ENCODE data around the gene ADAMTS9.
A peak's percentile ranks its signal among the peaks of the same experiment; 100 is the strongest.
"Not testable (repeated sequence)": the region's sequence is repeated elsewhere in the genome, so short reads cannot be mapped to it uniquely, and the experiment has no call there.

ADAMTS9 gene

DNA sequence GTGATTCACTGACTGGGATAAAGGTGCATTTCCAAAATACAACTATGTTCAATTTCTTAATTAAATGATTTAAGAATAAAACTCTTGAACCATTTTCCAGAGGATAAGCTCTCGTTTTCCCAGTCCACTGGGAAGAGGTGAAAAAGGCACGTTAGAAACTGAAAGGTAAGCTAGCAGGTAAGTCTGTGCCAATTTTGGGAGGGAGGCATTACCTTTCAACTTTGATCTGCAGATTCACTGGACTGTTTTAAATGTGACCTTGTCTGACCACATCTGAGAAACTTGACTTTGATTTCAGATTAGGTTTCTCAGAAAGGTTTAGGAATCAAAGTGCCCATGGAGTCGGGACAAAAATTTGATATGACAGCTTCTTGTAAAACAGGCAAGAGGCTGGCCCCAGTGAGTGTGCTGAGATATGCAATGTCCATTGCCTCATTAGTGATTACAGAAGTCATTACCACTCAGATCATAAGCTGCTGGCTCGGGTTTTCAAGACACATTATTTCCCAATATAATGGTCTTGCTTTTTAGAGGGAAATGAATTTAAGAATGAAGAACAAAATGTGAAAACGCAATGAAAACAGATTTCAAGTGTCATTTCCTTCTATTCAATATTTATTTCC lies 118.8 kb downstream of the ADAMTS9 start:
- no peak for DNase-seq

DNA sequence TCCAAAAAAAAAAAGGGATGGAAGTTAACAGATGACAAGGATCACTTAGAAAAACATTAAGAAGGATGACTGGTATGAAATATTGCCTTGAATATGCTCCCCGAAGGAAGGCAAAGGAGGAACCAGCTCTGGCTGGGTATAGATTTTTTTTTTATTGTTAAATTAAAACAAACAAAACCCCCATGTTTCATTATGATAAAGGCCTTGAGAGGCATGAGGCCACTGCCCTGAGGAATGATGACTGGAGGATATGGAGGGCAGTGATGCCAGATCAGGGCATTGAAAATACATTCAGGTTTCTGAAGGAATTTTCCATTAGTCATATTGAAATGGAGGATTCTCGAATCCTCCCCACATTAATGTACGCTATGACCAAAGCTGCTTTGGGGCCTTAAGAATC lies 120.9 kb downstream of the ADAMTS9 start:
- no peak for DNase-seq

DNA sequence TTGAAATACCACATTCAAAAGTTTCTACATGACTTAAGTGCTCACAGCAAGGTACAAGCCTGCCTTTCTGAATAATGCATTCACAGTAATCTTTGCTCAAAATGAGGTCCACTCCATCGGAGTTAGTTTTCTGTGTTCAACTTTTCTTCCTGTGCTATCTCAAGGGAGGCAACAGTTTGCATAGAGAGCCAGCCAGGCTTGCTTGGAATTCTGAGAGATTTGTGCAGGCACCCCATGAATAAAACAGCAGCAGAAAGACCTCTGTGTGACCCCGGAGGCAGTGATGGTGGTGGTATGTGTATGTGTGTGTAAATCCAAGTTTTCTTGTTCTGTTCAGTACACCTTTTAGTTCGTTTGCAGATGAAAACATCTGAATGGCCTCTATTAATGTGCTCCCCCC lies 124.0 kb downstream of the ADAMTS9 start:
- no peak for DNase-seq

DNA sequence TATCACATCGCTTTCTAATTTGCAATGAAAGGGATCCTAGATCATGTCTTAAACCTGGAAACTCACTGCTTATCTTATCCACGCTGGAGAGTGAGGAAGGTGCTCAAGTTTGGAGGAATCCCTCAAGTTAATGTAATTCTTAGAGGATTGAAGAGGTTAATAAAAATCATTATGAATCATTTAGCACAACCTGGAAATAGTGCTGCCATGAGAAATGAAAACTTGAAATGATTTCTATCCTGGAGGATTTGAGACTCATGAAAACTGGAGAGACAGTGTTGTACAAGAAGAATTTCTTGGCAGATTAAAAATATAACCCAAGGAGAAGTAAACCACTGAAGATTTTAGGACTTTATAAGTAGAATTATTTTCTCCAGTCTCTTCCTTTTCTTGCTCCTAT lies 125.9 kb downstream of the ADAMTS9 start:
- no peak for DNase-seq

DNA sequence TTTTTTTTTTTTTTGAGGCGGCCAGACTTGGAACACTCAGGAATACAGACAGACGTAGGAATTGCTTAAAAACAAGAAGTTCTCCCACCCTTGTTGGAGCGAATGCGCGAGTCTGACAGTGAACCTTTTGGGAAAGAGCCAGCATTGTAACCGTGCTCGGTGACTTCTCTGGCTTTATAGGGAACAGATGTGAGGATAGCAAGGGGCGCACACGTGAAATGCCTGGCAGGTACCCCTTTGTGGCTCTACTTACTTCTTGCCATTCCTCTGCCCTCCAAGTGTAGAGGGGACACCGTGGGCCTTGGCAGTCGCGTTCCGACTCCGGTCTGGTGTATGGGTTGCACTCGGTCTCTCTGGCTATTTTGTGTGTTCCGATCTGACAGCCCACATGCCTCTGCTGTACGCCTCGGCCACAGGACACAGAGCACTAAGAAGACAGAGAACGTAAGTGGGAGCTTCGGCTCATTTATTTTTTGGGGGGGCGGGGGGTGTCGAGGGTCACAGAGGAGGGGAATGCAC lies 126.4 kb downstream of the ADAMTS9 start:
- DNase-seq = no peak

DNA sequence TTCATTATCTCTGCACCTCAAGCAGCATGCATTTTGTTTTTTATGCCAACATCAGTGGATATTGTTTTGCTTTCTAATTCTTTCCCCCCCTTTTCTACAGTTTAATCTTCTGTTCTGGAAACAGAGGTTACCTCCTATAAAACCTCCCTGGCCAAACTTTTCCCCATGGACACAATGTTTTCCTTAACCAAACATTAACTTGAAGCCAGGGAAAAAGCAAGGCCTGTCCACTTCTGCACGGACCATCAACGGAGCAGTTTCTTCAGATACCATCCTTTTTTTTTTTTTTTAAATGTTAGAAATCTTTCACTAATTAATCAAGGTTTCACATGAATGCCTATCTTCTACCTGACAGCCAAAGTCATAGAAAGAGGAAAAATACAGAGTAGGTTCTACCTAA lies 127.0 kb downstream of the ADAMTS9 start:
- DNase-seq = no peak

DNA sequence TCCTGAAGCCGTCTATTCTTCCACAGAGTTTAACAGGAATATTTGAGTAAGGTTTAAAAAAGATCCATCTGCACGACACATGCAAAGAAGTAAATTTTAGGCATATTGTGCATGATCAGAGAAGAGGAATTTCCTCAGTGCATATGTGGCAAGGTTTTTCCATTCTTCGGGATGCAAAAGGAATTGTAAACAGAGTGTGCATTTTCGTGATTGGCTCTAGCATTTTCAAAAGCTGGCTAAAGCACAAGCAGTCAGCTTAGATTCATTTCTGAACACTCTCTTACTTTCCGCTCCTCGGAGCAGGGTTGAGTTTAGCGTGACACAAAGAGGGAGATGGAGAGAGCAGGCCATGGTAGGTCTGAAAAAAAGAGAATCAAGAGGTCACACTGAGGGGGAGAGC lies 128.2 kb downstream of the ADAMTS9 start:
- DNase-seq = no peak

DNA sequence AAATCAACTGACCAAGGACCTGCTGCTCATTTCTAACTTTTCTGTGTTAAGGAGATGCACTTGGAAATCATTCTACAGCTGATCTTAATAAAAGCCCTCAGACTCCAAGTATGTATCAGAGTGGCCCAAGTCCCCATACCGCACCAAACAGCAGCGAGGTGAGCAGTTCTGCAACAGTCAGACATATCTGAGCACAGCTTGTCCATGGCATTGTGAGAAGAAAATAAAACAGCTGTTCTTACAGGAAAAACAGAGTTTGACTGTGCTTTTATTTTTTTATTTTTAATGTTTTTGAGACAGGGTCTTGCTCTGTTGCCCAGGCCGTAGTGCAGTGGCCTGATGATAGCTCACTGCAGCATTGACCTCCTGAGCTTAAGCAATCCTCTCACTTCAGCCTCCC lies 131.8 kb downstream of the ADAMTS9 start:
- no peak for DNase-seq

DNA sequence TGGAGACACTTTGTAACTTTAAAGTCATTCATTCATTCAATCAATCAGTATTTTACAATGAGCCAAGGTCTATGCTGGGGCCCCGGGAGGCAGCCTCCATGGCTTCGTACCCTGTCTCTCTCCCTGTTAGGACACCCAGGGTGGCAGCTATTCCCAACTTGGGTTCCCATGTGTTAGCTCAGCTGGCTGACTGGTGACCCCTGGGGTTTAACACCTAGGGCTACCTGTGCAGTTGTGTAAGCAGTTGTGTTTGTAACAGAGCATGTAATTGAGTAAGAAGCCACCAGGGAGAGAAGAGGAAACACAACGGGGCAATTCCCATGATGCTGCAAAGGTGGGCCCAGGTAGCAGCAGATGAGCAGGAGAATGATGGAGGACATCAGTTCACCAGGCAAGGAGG lies 132.4 kb downstream of the ADAMTS9 start:
- no peak for DNase-seq

DNA sequence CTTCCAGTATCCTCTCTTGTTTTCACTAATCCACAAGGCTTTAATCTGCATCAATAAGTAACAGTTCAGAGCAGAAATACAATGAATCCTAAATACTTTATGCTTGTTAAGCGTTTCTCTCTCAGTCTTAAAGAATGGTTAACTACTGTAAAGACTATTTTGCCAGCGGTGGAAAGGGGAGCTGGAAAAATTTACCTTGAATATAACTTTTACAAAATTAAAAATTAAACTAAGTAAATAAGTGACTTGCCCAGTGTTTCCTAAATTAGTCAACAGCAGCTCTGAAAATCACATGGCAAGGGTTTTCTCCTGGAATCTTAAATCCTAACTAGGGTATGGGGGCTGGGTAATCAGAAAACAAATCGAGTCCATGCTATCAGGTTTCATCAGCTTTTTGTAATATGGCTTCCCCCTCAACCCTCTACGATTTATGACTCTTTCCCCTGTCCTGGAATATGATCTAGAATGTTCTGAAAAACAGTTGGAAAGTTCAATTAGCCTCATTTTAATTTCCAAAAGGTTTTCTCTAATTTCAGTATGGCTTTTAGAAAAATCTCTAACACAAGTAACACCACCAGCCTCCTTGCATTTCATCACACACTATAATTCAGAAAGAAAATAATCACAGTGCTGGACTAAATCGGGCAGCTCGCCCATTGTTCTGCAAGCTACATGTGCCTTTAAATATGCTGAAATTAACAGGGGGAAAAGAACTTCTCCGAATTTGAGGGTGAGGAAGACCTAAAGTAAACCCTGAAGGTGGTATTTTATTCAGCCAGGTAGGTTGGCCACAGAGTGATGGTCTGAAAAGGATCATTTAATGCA lies 133.5 kb downstream of the ADAMTS9 start:
- no peak for DNase-seq

DNA sequence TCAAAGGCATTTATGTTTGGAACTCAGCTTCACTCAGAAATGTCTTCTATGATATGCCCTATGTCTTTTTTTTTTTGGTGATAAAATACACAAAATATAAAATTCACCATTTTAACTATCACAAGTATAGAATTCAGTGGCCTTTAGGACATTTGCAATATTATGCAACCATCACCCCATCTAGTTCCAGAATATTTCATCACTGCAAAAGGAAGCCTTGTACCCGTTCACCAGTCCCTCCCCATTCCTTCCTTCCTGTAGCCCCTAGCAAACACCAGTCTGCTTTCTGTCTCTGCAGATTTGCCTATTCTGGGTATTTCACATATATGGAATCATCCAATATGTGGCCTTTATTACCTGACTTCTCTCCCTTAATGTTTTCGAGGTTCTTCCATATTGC lies 134.8 kb downstream of the ADAMTS9 start:
- no peak for DNase-seq

DNA sequence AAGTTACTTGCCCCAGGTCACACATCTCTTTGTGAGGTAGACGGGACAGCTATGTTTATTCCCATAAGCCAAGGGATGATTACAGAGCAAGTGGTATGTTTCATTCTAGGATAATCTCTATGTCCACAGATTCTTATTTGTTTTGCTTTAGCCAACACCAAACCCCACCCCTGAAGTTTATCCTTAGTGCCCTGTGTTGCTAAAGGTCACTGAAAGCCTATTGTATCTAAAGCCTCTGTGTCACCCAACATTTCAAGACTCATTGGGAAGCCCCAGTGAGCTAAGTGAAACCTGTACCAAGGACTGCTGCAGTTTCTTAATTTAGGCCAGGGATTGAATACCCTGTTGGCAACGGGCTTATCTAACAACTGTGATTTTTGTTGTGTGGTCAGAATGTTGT lies 135.6 kb downstream of the ADAMTS9 start:
- no peak for DNase-seq

DNA sequence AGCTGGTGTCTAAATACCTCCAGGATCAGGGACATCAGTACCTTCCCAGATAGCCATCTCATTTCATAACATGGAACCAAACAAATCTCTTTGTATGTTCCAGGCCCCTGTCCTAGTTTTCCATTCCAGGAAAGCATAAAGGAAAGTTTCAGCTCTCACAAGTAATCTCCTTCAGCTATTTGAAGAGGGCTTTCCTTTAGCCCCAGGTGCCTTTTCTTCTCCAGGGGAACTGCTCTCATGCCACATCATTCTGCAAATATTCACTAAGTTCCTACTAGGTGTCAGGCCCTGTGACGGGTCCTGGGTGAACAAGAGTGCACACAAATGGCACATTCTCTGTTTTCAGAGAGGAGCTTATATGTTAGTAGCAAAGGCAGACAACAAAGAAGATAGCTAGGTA lies 136.1 kb downstream of the ADAMTS9 start:
- no peak for DNase-seq

DNA sequence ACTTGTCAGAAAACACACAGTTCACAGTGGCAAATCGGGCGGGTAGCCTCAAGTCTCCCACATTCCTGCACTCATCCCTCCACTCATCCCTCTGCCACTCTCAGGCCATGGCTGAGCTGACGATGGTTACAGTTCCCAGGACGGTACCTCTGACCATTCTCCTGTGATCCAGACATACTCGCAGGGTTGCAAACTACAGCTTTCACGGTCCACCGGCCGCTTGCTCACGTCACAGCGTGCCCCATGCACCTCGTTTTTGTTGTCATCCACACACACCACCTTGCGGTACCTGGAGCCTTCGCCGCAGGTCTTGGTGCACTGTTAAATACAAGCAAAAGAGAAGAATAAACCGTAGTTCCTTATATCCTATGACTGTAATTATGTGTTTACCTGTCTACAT lies 137.1 kb downstream of the ADAMTS9 start:
- DNase-seq = no peak

DNA sequence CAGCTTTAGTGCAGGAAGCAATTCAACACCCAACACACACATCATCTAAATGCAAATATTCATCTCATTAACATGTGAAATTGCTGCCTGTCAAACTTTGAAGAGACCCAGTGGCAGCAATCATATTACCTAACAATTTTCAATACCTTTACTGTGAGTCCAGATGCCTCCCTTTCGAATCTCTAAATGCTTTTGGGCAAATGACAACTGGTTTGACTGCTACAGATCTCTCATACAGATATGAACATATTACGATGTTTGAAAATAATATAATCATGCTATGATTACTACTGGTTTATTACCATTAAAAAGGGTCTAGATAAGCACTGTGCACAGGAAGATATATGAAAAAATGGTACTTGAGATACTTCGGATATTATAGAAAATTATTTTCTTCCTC lies 137.9 kb downstream of the ADAMTS9 start:
- no peak for DNase-seq

DNA sequence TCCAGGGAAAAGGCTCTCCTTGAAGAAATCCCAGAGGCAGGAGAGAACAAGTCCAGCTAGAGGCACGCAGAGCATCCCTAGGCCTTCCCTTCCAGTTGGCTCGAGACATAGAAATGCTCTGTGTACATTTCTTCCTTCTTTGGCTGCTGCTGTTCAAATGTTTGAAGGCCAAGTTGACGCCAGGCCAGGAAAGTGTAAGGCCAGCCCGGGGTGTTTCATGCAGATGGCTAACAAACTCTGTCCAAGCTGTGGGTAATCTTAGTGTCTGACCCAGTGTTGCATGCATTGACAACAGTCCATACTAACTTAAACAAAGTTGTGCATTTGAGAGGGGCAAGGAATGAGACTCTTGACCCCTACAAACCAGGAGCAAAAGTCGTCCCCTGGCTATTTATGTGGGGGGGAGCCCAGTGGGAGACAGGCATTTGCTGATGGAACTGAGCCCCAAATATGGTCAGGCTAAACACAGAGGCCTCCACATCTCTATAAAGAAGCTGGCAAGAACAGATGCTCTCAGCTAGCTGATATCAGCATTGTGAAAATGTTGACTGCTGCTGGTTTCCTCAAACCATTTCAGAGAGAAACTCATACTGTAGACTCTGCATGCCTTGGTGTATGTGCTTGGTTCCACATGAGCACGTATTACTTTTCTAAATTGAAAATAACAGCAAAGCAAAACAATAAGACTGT lies 139.5 kb downstream of the ADAMTS9 start:
- no peak for DNase-seq

DNA sequence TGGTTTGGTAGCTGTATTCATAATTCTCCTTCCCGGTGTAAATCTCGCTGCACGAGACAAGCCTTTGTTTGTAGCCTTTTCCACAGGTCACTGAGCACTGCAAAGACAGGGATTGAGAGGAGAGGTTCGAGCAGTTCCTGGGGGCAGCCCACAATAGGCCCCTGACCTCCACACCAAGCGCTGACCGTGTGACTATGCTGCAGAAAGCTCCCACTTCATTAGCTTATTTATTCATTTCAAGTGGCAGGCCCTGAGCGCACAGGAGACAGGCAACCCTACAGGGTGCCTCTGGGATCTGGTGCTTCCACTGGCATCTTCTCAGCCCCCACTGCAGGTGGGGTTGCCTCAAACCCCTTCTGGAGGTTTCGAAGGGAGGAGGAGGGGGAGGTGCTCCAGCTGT lies 140.9 kb downstream of the ADAMTS9 start:
- no peak for DNase-seq

DNA sequence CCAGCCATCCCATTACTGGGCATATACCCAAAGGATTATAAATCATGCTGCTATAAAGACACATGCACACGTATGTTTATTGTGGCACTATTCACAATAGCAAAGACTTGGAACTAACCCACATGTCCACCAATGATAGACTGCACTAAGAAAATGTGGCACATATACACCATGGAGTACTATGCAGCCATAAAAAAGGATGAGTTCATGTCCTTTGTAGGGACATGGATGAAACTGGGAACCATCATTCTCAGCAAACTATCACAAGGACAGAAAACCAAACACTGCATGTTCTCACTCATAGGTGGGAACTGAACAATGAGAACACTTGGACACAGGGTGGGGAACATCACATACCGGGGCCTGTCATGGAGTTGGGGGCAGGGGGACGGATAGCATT lies 142.6 kb downstream of the ADAMTS9 start:
- DNase-seq = not testable (repeated sequence)

DNA sequence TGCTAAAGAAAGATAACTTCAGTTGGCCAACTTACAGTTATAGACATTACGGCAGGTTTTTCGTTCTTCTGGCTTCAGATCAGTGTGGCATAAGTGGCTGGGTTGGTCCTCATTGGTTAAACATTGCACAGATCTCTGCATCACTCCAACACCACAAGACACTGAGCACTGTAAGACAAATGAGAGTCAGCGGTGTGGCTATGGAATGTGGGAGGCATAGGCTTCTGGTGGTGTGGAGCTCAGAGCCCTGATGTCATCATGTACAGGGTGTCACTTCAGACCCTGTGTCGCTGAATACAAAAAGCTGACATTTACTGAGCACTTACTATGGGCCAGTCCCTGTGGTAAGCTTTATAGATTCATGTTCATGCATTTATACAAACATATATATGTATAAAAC lies 146.0 kb downstream of the ADAMTS9 start:
- no peak for DNase-seq

DNA sequence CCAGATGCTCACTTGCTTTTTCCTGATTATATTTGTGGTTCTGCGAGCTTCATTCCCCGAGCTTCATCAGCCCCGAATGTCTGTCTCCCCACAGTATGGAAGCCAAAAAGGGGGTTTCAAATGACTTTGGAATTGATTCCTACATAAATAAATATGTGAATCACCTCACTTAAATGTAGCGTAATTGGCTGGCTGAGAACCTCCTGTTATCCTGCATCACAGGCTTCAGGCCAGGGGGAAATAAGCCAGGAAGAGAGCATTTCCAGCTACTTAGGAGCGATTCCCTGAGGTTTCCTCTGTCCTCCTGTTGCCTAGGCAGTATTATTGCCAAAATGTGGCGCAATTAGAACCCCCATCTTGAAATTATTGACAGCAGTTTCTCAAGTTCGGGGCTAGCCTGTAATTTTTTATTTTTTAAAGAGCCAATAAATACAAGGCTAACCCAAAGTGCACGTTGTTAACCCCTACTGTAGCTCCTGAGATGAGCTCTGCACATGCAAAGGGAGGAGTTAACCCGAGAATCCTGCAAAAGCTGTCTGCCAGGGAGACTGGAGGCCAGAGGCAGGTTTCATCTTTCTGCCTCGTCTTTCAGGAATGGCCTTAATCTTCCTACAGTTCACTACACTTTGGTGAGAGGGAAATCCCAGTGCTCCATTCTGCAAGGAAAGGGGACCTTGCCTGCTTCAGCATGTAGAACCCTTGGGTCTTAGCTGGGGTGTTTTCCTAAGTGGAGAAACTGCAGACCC lies 148.2 kb downstream of the ADAMTS9 start:
- no peak for DNase-seq

DNA sequence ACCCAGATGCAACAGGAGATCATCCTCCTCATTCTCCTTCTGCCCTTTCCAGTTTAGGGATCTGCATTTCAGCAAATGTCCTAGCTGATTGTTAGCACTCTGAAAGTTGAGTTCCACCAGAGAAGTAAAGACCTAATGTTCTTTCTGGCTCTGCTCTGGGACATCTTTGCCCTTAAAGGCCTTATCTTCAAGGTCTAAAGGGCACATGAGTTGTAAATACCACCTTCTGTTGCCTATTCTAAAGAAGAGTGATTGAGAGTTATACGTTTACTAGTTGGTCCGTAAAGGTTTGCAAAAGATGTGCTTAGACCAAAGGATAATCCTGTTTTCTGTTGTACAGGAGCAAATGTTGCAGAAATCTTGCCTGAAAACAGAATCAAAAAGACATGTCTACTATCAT lies 151.6 kb downstream of the ADAMTS9 start:
- DNase-seq = no peak

DNA sequence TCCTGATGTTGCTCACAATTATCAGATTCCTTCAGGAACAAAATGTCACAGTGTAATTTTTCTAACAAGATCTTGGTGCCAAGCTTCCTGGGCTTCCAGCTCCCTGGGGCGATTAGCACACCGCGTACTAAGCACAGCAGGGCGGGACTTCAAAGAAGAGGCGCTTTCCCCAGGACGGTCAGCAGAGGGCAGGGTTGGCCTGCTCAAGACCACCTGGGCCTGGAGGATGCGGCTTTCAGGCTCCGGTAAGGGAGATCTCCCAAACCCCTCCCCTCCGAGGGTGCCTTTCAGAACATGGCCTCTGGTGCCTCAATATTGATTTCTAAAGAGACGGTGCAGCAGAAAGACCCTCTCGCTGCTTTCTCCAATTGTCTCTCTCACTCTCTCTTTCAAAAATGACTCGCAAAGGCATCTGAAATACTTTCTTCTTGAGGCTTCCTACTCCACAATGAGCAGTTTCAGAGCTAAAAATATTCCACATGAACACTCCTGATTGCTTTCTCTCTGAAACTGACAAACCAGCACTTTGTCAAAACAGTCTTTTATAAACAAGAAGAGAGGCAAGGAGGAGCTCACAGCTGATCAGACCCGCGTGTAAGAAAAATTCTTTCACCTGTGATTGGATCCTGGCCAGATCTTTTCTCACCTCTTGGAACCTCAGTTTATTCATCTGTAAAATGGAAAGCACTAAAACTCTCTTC lies 154.0 kb downstream of the ADAMTS9 start:
- peak; percentile 19 to 33 for DNase-seq
